ENCODE results near the gene FAM229A. TPM values are rescaled to one million over a fixed set of nuclear protein-coding genes. Genes with fewer than 3 reads are reported as not detected.

The FAM229A gene
- total and polyA plus RNA-seq, 2 of the 8 experiments (the other 6 are each of a cell fraction or from before 2014, with no cell fraction given), result 4.1 to 4.2 TPM

- H3K4me3 ChIP-seq (ENCODE audit: extremely low read depth in 1 of 4, insufficient read depth in 2 of 4, low read depth in 3 of 4, low read length in 4 of 4), result peak overlapping the region in 1 of 4 experiments; percentile 53; a peak in 2 of 8 replicates
- no peak for TF ChIP-seq SRF (IDR thresholded peaks at IDR 0.05; ENCODE audit: low read depth, low read length)
- no peak for TF ChIP-seq CHD1 (IDR thresholded peaks at IDR 0.05; ENCODE audit: low read depth, low read length)
- no peak for TF ChIP-seq ATF2 (IDR thresholded peaks at IDR 0.05; ENCODE audit: low read length)
- TF ChIP-seq SIN3A (conservative IDR thresholded peaks at IDR 0.05 in 1 of 2, IDR thresholded peaks at IDR 0.05 in 1 of 2; ENCODE audit: low read depth in 1 of 2, low read length in 2 of 2), result 0 out of 4 replicates have a peak, but pooled peaks of 1 of the 2 experiments have one; percentile 56
- no peak for TF ChIP-seq ATF3 (IDR thresholded peaks at IDR 0.05; ENCODE audit: insufficient read depth, low read depth, low read length)
- peak; percentile 100 for TF ChIP-seq E2F6 (IDR thresholded peaks at IDR 0.05)
- no peak for TF ChIP-seq FOSL1 (IDR thresholded peaks at IDR 0.05; ENCODE audit: insufficient read depth, low read depth, low read length)
- TF ChIP-seq CREB1 (IDR thresholded peaks at IDR 0.05), result peak; percentile 58
- peak; percentile 27 for TF ChIP-seq EZH2 (IDR thresholded peaks at IDR 0.05; ENCODE audit: low read depth, low read length, severe bottlenecking)
- no peak for TF ChIP-seq CBX5 (IDR thresholded peaks at IDR 0.05; ENCODE audit: low read depth, low read length)
These were observed 994 bp downstream of the FAM229A start for GRCh38 chr1:32361308-32361673.

More at GRCh38 chr1:32361308-32361673, 994 bp downstream of the FAM229A start:
- DNase-seq (ENCODE audit: low read depth in 1 of 2, low spot score in 2 of 2) (no peak), FAIRE-seq (no peak)
- POLR2A ChIA-PET (ENCODE audit: partially characterized antibody), result interaction anchor here (1.7 to 6.8 kb wide), 6 partner anchors 11 to 30 kb away, joined by 3 to 68 read pairs (median 28); partner anchors contain the start of gene MARCKSL1
- peaks cover 0 to 19% (median 6%) of the 10 kb centered on the region in 4 experiments; a peak in 4 of 8 replicates for H3K36me3 ChIP-seq (ENCODE audit: control insufficient read depth in 2 of 4, insufficient read depth in 4 of 4, low read length in 3 of 4)
- no peak overlapping the region for H2BK15ac ChIP-seq (ENCODE audit: low read length)
- H3K9me3 ChIP-seq (ENCODE audit: insufficient read depth in 2 of 2, low read depth in 1 of 2, low read length in 1 of 2), result no peaks in the 10 kb centered on the region; a peak in 1 of 4 replicates
- no peak overlapping the region for H2BK120ac ChIP-seq (replicated peaks; ENCODE audit: low read depth, low read length)
- no peak overlapping the region for H2AK5ac ChIP-seq (ENCODE audit: low read depth, low read length)
- H3K18ac ChIP-seq (ENCODE audit: extremely low read depth, low read length), result no peak overlapping the region; the same call in 1 of the 2 replicates
- no peak overlapping the region for H3K56ac ChIP-seq (replicated peaks; ENCODE audit: insufficient read length, low read depth, low read length)
- peaks cover 0 to 5% of the 10 kb centered on the region in 2 experiments for H4K20me1 ChIP-seq (replicated peaks in 1 of 2; ENCODE audit: control insufficient read depth in 1 of 2, insufficient read depth in 2 of 2, low read length in 2 of 2)
- peak overlapping the region; percentile 62; the same call in 1 of the 2 replicates for H4K8ac ChIP-seq (ENCODE audit: extremely low read depth, insufficient read depth, low read length)
- H3K4me1 ChIP-seq (replicated peaks in 1 of 4; ENCODE audit: control insufficient read depth in 3 of 4, insufficient read depth in 4 of 4, low read length in 3 of 4), result peaks cover 0 to 3% (median 1%) of the 10 kb centered on the region in 4 experiments; a peak in 4 of 7 replicates
- peaks cover 9% of the 10 kb centered on the region; the same call in 1 of the 2 replicates for H3K23me2 ChIP-seq (ENCODE audit: low read depth, low read length)
- peaks cover 3 to 24% (median 14%) of the 10 kb centered on the region in 4 experiments for H3K27me3 ChIP-seq (replicated peaks in 1 of 4; ENCODE audit: control insufficient read depth in 3 of 4, extremely low read depth in 1 of 4, insufficient read depth in 3 of 4, low read length in 3 of 4)
- 58% methylated on average over 26 of the region's 35 CpGs; no CpG with 5 or more reads in 1 of the 2 experiments for WGBS, 2 experiments (ENCODE audit: extremely low coverage in 1 of 2, insufficient coverage in 1 of 2, insufficient read length in 1 of 2, insufficient replicate concordance in 2 of 2, low coverage in 1 of 2, low lambda C conversion rate in 2 of 2, missing lambda C conversion rate in 1 of 2)
- CTCF ChIA-PET (ENCODE audit: partially characterized antibody), result interaction anchor here (1.3 kb wide), 1 partner anchor 145 kb away, joined by 3 read pairs; no protein-coding TSS in a partner anchor
- H3K23ac ChIP-seq (ENCODE audit: insufficient read length), result no peak overlapping the region
- H3K14ac ChIP-seq (ENCODE audit: insufficient read length), result no peak overlapping the region
- no peak overlapping the region for H2BK12ac ChIP-seq (ENCODE audit: low read depth, low read length)
- H3K79me2 ChIP-seq (ENCODE audit: control insufficient read depth in 1 of 2, insufficient read depth in 2 of 2, low read length in 2 of 2), result no peaks in the 10 kb centered on the region
- H3K9ac ChIP-seq (replicated peaks in 1 of 4; ENCODE audit: extremely low read depth in 1 of 4, low read depth in 3 of 4, low read length in 3 of 4), result no peak overlapping the region
- no peak overlapping the region for H3K4ac ChIP-seq (replicated peaks; ENCODE audit: insufficient read length, low read depth, low read length)
- no peak overlapping the region for H4K91ac ChIP-seq (replicated peaks; ENCODE audit: insufficient read length, low read length)
- H3K79me1 ChIP-seq (ENCODE audit: low read depth, low read length), result no peaks in the 10 kb centered on the region
- no peak overlapping the region for H2AFZ ChIP-seq (ENCODE audit: low read length)
- H2BK5ac ChIP-seq (ENCODE audit: low read depth, low read length), result no peak overlapping the region
- peak overlapping the region; percentile 49 to 68; a peak in 3 of 4 replicates for H3K4me2 ChIP-seq (ENCODE audit: insufficient read depth in 1 of 2, low read depth in 2 of 2, low read length in 2 of 2)
- no peak overlapping the region for H3K27ac ChIP-seq (ENCODE audit: low read depth, low read length)
- H2BK20ac ChIP-seq (ENCODE audit: low read length), result no peak overlapping the region
- H4K5ac ChIP-seq (ENCODE audit: insufficient read length, low read depth, low read length), result no peak overlapping the region
